Liver (tissue), 2 donors: ENCODE measurements around the gene ARMC12.

ENCODE experiments used
- MAX ChIP-seq: IDR thresholded peaks from 2 replicates; pipeline ENCODE4 v1.6.1; 2016; ENCODE audit warnings: antibody characterized with exemption
- ZBTB33 ChIP-seq: IDR thresholded peaks from 2 replicates; pipeline ENCODE4 v1.6.1; 2016; ENCODE audit warnings: antibody characterized with exemption
- TF ChIP-seq, protein P1 (sequence below): fragments of 150-350 bp; IDR thresholded peaks from 2 replicates; pipeline ENCODE4 v1.5.1; 2017; ENCODE audit warnings: improper control_type of control experiment, low read depth, low read length; ENCODE audit not compliant: missing input control
- donor health status: healthy.

- TF ChIP-seq, protein P1, sequence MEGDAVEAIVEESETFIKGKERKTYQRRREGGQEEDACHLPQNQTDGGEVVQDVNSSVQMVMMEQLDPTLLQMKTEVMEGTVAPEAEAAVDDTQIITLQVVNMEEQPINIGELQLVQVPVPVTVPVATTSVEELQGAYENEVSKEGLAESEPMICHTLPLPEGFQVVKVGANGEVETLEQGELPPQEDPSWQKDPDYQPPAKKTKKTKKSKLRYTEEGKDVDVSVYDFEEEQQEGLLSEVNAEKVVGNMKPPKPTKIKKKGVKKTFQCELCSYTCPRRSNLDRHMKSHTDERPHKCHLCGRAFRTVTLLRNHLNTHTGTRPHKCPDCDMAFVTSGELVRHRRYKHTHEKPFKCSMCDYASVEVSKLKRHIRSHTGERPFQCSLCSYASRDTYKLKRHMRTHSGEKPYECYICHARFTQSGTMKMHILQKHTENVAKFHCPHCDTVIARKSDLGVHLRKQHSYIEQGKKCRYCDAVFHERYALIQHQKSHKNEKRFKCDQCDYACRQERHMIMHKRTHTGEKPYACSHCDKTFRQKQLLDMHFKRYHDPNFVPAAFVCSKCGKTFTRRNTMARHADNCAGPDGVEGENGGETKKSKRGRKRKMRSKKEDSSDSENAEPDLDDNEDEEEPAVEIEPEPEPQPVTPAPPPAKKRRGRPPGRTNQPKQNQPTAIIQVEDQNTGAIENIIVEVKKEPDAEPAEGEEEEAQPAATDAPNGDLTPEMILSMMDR: no peak
- TF ChIP-seq ZBTB33 (no peak), MAX (peak; percentile 74)
Measured at GRCh38 chr6:35724059-35724458, 12.8 kb upstream of the ARMC12 start.
